Stimulated activated naive CD8-positive, alpha-beta T cell treated with anti-CD3 and anti-CD28 coated beads, Interleukin-15, Interleukin-2, amounts not matched to agents 100 U/mL and 50 U/mL, for 24 hours (primary cell): ENCODE results near the gene CTRB1.
"Not testable (repeated sequence)": the region's sequence is repeated elsewhere in the genome, so short reads cannot be mapped to it uniquely, and the experiment has no call there.

Experiments
- ATAC-seq: fragments of 150-1000 bp; cut with Tn5 transposase; one replicate; pipeline ENCODE4 v1.10.0; 2021
- DNase-seq: peaks from one replicate; pipeline ENCODE4 v3.0.0; 2021

Gene CTRB1

GRCh38 chr16:75272629-75273028, 53.8 kb downstream of the CTRB1 start:
- not testable (repeated sequence) for ATAC-seq

GRCh38 chr16:75273054-75273925, 54.5 kb downstream of the CTRB1 start:
- ATAC-seq (no peak), DNase-seq (no peak)

More at GRCh38 chr16:75272629-75273028, 53.8 kb downstream of the CTRB1 start:
- not testable (repeated sequence) for DNase-seq
